Panc1 (cell line): Measurements from ENCODE around the gene MUC2. TPM values are rescaled to one million over a fixed set of nuclear protein-coding genes. Genes with fewer than 3 reads are reported as not detected.

Experiments
- ATAC-seq: fragments of 200-7000 bp; cut with Tn5 transposase; 2 replicates; pipeline ENCODE4 v1.9.1; 2020; ENCODE audit warnings: mild to moderate bottlenecking, moderate library complexity
- BruUV-seq: library from RNA; stranded (reverse); fragments of 400-500 nt; replicated peaks from 2 replicates; lab custom pipeline; 2021; lab: Mats Ljungman, UMichigan
- CTCF ChIA-PET: fragments of 300-600 bp; sonication (Branson Sonifier 250); formaldehyde crosslinking; loops from one replicate; lab custom pipeline; 2022; ENCODE audit warnings: antibody characterized with exemption; lab: Charles Lee
- POLR2A ChIA-PET: fragments of 300-600 bp; sonication (Branson Sonifier 250); formaldehyde crosslinking; loops from one replicate; lab custom pipeline; 2022; ENCODE audit warnings: antibody characterized with exemption; lab: Charles Lee
- DNase-seq: peaks from one replicate; pipeline ENCODE4 v3.0.0-alpha.2; 2010; ENCODE audit warnings: low read depth, low spot score
- H3K27ac ChIP-seq: 2 replicates; pipeline ENCODE4 v1.5.1; 2011; ENCODE audit warnings: mild to moderate bottlenecking, low read length, inconsistent platforms
- H3K27me3 ChIP-seq: fragments of 200-500 bp; sonication (Bioruptor generic); 2 replicates; pipeline ENCODE4 v1.6.0; 2014; ENCODE audit warnings: low read length, inconsistent platforms; ENCODE audit not compliant: control insufficient read depth, insufficient read depth
- H3K36me3 ChIP-seq: fragments of 200-500 bp; sonication (Bioruptor generic); 2 replicates; pipeline ENCODE4 v1.5.1; 2014; ENCODE audit warnings: inconsistent platforms, mild to moderate bottlenecking, low read length, moderate library complexity; ENCODE audit not compliant: control insufficient read depth, insufficient read depth
- H3K4me1 ChIP-seq: 2 replicates; pipeline ENCODE4 v1.5.1; 2011; ENCODE audit warnings: inconsistent platforms, mild to moderate bottlenecking, low read length, moderate library complexity; ENCODE audit not compliant: control insufficient read depth, insufficient read depth
- H3K4me3 ChIP-seq, 2 experiments: 2 replicates each; pipeline ENCODE4 v1.5.1; 2011 to 2012; ENCODE audit warnings: low read depth in 2 of 2, low read length in 2 of 2, mild to moderate bottlenecking in 2 of 2, inconsistent platforms in 1 of 2, moderate library complexity in 1 of 2
- H3K9me3 ChIP-seq: fragments of 200-500 bp; sonication (Bioruptor generic); 2 replicates; pipeline ENCODE4 v1.5.1; 2014; ENCODE audit warnings: low read depth, mild to moderate bottlenecking, inconsistent platforms, low read length, moderate library complexity; ENCODE audit not compliant: control insufficient read depth, insufficient read depth
- POLR2AphosphoS5 ChIP-seq: IDR thresholded peaks from 2 replicates; pipeline ENCODE4 v1.6.1; 2012; ENCODE audit warnings: mild to moderate bottlenecking, low read depth, low read length, moderate library complexity
- SIN3A ChIP-seq: IDR thresholded peaks from 2 replicates; pipeline ENCODE4 v1.6.1; 2012; ENCODE audit warnings: low read depth, mild to moderate bottlenecking, low read length, moderate library complexity, borderline replicate concordance; ENCODE audit not compliant: insufficient read depth
- TCF7L2 ChIP-seq: IDR thresholded peaks from 2 replicates; pipeline ENCODE4 v1.6.1; 2011; ENCODE audit warnings: mild to moderate bottlenecking, low read depth, low read length, inconsistent platforms
- in situ Hi-C: cut with HindIII; loops from 2 replicates; pipeline ENCODE4 v1.10.0; 2016; ENCODE audit warnings: low sequenced_read_pairs, low pct_unique_long_range_greater_than_20kb
- intact Hi-C: fragments of 100-400 bp; cut with micrococcal nuclease; formaldehyde crosslinking; loops from one replicate; pipeline ENCODE4 v1.10.0; 2022; ENCODE audit not compliant: unreplicated experiment
- total RNA-seq: library from RNA; stranded (reverse); gene quantifications from one replicate; pipeline ENCODE4 v1.2.1, GENCODE V29; 2021; ENCODE audit not compliant: unreplicated experiment
- TF ChIP-seq, protein P1 (sequence below), 2 experiments: IDR thresholded peaks; 2 replicates each; pipeline ENCODE4 v1.6.1; 2011 to 2012; ENCODE audit warnings: low read depth in 2 of 2, control low read depth in 1 of 2, low read length in 1 of 2, mild to moderate bottlenecking in 1 of 2, moderate library complexity in 1 of 2; ENCODE audit not compliant: insufficient read depth in 1 of 2
- TF ChIP-seq, protein P2 (sequence below): fragments of 450-650 bp; IDR thresholded peaks from 2 replicates; pipeline ENCODE4 v1.5.1; 2017; ENCODE audit warnings: mild to moderate bottlenecking

Gene MUC2
- total RNA-seq, 1 experiment from 2014 or later, result 0.08 TPM

DNA sequence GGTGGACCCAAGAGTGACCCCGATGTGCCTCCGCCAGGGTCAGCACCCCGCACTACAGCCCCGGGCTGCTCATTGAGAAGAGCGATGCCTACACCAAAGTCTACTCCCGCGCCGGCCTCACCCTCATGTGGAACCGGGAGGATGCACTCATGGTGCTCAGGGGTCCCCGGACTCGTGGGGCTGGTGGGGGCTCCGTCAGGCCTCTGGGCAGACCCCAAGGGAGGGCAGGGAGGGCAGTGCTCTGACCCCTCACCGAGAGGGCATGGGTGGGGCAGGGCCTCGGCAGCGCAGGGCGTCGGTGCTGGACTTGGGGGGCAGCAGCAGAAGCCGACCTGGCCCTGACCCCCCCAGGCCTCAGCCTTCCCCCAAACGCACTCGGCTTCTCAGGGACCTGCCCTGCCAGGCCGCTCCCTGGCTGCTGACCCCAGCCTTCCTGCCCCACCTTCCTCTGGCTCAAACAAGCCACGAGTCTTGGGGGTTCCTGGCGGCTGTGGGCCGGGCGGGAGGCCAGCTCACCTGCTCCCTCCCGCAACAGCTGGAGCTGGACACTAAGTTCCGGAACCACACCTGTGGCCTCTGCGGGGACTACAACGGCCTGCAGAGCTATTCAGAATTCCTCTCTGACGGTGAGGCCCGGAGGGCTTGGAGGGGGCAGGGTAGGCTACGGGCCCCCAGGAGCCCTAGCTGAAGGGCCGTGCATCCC is 2.9 kb downstream of the MUC2 start:
- Histone ChIP-seq H3K4me1 (peaks cover 18% of the 10 kb centered on the region), H3K4me3 (no peak overlapping the region), H3K27ac (no peak overlapping the region), H3K27me3 (no peaks in the 10 kb centered on the region), H3K9me3 (no peaks in the 10 kb centered on the region), H3K36me3 (no peaks in the 10 kb centered on the region)
- DNase-seq, result no peak
- in situ Hi-C loops (no loop called here), intact Hi-C loops (no loop called here)
- no TSS peak for BruUV-seq
- CTCF ChIA-PET, result no interaction called here
- ATAC-seq, result no peak
- TF ChIP-seq, protein P1, sequence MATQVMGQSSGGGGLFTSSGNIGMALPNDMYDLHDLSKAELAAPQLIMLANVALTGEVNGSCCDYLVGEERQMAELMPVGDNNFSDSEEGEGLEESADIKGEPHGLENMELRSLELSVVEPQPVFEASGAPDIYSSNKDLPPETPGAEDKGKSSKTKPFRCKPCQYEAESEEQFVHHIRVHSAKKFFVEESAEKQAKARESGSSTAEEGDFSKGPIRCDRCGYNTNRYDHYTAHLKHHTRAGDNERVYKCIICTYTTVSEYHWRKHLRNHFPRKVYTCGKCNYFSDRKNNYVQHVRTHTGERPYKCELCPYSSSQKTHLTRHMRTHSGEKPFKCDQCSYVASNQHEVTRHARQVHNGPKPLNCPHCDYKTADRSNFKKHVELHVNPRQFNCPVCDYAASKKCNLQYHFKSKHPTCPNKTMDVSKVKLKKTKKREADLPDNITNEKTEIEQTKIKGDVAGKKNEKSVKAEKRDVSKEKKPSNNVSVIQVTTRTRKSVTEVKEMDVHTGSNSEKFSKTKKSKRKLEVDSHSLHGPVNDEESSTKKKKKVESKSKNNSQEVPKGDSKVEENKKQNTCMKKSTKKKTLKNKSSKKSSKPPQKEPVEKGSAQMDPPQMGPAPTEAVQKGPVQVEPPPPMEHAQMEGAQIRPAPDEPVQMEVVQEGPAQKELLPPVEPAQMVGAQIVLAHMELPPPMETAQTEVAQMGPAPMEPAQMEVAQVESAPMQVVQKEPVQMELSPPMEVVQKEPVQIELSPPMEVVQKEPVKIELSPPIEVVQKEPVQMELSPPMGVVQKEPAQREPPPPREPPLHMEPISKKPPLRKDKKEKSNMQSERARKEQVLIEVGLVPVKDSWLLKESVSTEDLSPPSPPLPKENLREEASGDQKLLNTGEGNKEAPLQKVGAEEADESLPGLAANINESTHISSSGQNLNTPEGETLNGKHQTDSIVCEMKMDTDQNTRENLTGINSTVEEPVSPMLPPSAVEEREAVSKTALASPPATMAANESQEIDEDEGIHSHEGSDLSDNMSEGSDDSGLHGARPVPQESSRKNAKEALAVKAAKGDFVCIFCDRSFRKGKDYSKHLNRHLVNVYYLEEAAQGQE (IDR thresholded peaks at IDR 0.05; ENCODE audit: insufficient read depth in 1 of 2, low read depth in 2 of 2, low read length in 1 of 2), result no peak
- TF ChIP-seq SIN3A (no peak), TCF7L2 (no peak), POLR2AphosphoS5 (no peak)
- TF ChIP-seq, protein P2, sequence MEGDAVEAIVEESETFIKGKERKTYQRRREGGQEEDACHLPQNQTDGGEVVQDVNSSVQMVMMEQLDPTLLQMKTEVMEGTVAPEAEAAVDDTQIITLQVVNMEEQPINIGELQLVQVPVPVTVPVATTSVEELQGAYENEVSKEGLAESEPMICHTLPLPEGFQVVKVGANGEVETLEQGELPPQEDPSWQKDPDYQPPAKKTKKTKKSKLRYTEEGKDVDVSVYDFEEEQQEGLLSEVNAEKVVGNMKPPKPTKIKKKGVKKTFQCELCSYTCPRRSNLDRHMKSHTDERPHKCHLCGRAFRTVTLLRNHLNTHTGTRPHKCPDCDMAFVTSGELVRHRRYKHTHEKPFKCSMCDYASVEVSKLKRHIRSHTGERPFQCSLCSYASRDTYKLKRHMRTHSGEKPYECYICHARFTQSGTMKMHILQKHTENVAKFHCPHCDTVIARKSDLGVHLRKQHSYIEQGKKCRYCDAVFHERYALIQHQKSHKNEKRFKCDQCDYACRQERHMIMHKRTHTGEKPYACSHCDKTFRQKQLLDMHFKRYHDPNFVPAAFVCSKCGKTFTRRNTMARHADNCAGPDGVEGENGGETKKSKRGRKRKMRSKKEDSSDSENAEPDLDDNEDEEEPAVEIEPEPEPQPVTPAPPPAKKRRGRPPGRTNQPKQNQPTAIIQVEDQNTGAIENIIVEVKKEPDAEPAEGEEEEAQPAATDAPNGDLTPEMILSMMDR, result no peak
- POLR2A ChIA-PET, result no interaction called here

DNA sequence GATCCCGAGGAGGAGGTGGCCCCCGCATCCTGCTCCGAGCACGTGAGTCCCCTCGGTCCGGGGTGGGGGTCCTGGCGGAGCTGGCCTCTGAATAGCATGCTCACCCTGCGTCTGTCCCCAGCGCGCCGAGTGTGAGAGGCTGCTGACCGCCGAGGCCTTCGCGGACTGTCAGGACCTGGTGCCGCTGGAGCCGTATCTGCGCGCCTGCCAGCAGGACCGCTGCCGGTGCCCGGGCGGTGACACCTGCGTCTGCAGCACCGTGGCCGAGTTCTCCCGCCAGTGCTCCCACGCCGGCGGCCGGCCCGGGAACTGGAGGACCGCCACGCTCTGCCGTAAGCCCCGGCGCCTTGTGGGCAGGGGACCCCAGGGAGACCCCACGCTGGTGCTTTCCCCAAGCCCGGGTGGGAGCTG is 3.5 kb downstream of the MUC2 start:
- no peak for ATAC-seq
- ChIA-PET POLR2A (no interaction called here), CTCF (no interaction called here)
- Histone ChIP-seq H3K4me1 (peaks cover 12% of the 10 kb centered on the region), H3K4me3 (no peak overlapping the region), H3K9me3 (no peaks in the 10 kb centered on the region), H3K27me3 (no peaks in the 10 kb centered on the region; the same call in 1 of the 2 replicates), H3K36me3 (no peaks in the 10 kb centered on the region), H3K27ac (no peak overlapping the region)
- in situ Hi-C loops, result no loop called here
- no peak for DNase-seq
- no TSS peak for BruUV-seq
- intact Hi-C loops, result no loop called here
- TF ChIP-seq, protein P1 (IDR thresholded peaks at IDR 0.05; ENCODE audit: insufficient read depth in 1 of 2, low read depth in 2 of 2, low read length in 1 of 2), result no peak
